WTC11 (cell line): Measurements from ENCODE around the gene PGAM1. TPM values are rescaled to one million over a fixed set of nuclear protein-coding genes. Genes with fewer than 3 reads are reported as not detected.
A peak's percentile ranks its signal among the peaks of the same experiment; 100 is the strongest.

ENCODE experiments used
- ATAC-seq: fragments of 200-7000 bp; cut with Tn5 transposase; 2 replicates; pipeline ENCODE4 v1.10.0; 2021; ENCODE audit warnings: mild to moderate bottlenecking, moderate library complexity
- CTCF ChIA-PET: fragments of 300-600 bp; sonication (Branson Sonifier 250); formaldehyde crosslinking; loops from one replicate; lab custom pipeline; 2021; ENCODE audit warnings: antibody characterized with exemption; lab: Charles Lee
- POLR2A ChIA-PET: fragments of 350-600 bp; sonication (Branson Sonifier 250); formaldehyde crosslinking; loops from one replicate; lab custom pipeline; 2021; ENCODE audit warnings: antibody characterized with exemption; lab: Charles Lee
- DNase-seq: peaks from one replicate; pipeline ENCODE4 v3.0.0; 2021; ENCODE audit warnings: low spot score
- H3K27ac Mint-ChIP-seq: 2 replicates; pipeline ENCODE4 v1.8.0; 2021; ENCODE audit warnings: mixed read lengths
- H3K27me3 Mint-ChIP-seq: 2 replicates; pipeline ENCODE4 v1.8.0; 2021; ENCODE audit warnings: low read depth, mild to moderate bottlenecking, moderate library complexity, mixed read lengths
- H3K36me3 Mint-ChIP-seq: 2 replicates; pipeline ENCODE4 v1.8.0; 2021; ENCODE audit warnings: mixed read lengths
- H3K4me1 Mint-ChIP-seq: 2 replicates; pipeline ENCODE4 v1.8.0; 2022; ENCODE audit warnings: mixed read lengths
- H3K4me3 Mint-ChIP-seq: 2 replicates; pipeline ENCODE4 v1.8.0; 2021; ENCODE audit warnings: mild to moderate bottlenecking, moderate library complexity, mixed read lengths
- H3K9me3 Mint-ChIP-seq: 2 replicates; pipeline ENCODE4 v1.8.0; 2021; ENCODE audit warnings: mixed read lengths
- ATF1 ChIP-seq: sonication (generic); formaldehyde crosslinking; IDR thresholded peaks from 2 replicates; pipeline ENCODE4 v1.8.1; 2023; ENCODE audit warnings: mild to moderate bottlenecking, moderate library complexity, missing genetic modification reagents
- CBFB ChIP-seq: sonication (generic); formaldehyde crosslinking; IDR thresholded peaks from 2 replicates; pipeline ENCODE4 v1.8.1; 2022; ENCODE audit warnings: mild to moderate bottlenecking, low read depth, missing genetic modification reagents
- E2F4 ChIP-seq: sonication (generic); formaldehyde crosslinking; IDR thresholded peaks from 2 replicates; pipeline ENCODE4 v1.8.1; 2022; ENCODE audit warnings: low read depth, mild to moderate bottlenecking, moderate library complexity, missing genetic modification reagents, borderline replicate concordance
- ESRRA ChIP-seq: sonication (generic); formaldehyde crosslinking; IDR thresholded peaks from 2 replicates; pipeline ENCODE4 v1.8.1; 2022; ENCODE audit warnings: mild to moderate bottlenecking, missing genetic modification reagents, borderline replicate concordance
- JAZF1 ChIP-seq: fragments of 250-450 bp; sonication (Bioruptor Pico); IDR thresholded peaks from 2 replicates; pipeline ENCODE4 v1.9.0; 2021; ENCODE audit warnings: moderate library complexity, mild to moderate bottlenecking, inconsistent platforms
- JUN ChIP-seq: sonication (generic); formaldehyde crosslinking; IDR thresholded peaks from 2 replicates; pipeline ENCODE4 v1.8.0; 2023; ENCODE audit warnings: mild to moderate bottlenecking, missing genetic modification reagents
- NFATC4 ChIP-seq: fragments of 250-450 bp; sonication (Bioruptor Pico); IDR thresholded peaks from 2 replicates; pipeline ENCODE4 v1.9.0; 2021; ENCODE audit warnings: mild to moderate bottlenecking
- SMAD4 ChIP-seq: sonication (generic); formaldehyde crosslinking; IDR thresholded peaks from 2 replicates; pipeline ENCODE4 v1.8.0; 2022; ENCODE audit warnings: mild to moderate bottlenecking, missing genetic modification reagents
- SOX15 ChIP-seq: fragments of 250-450 bp; sonication (Bioruptor Pico); IDR thresholded peaks from 2 replicates; pipeline ENCODE4 v1.9.0; 2021; ENCODE audit warnings: mild to moderate bottlenecking
- TEAD4 ChIP-seq: sonication (generic); formaldehyde crosslinking; IDR thresholded peaks from 2 replicates; pipeline ENCODE4 v1.8.0; 2022; ENCODE audit warnings: mild to moderate bottlenecking, missing genetic modification reagents
- ZMAT4 ChIP-seq: fragments of 250-450 bp; sonication (Bioruptor Pico); IDR thresholded peaks from 2 replicates; pipeline ENCODE4 v1.9.0; 2021; ENCODE audit warnings: mild to moderate bottlenecking
- total RNA-seq: library from RNA; stranded (reverse); gene quantifications from 3 replicates; pipeline ENCODE4 v1.2.3, GENCODE V29; 2021
- TF ChIP-seq, protein P1 (sequence below): sonication (generic); formaldehyde crosslinking; IDR thresholded peaks from 2 replicates; pipeline ENCODE4 v1.8.0; 2022; ENCODE audit warnings: mild to moderate bottlenecking, missing genetic modification reagents
- TF ChIP-seq, protein P2 (sequence below): sonication (generic); formaldehyde crosslinking; IDR thresholded peaks from 2 replicates; pipeline ENCODE4 v1.8.0; 2023; ENCODE audit warnings: missing genetic modification reagents
- TF ChIP-seq, protein P3 (sequence below): fragments of 250-450 bp; sonication (Bioruptor Pico); IDR thresholded peaks from 2 replicates; pipeline ENCODE4 v1.9.0; 2021; ENCODE audit warnings: mild to moderate bottlenecking, borderline replicate concordance

Gene PGAM1
- total RNA-seq, 1 experiment from 2014 or later = 833 TPM

DNA sequence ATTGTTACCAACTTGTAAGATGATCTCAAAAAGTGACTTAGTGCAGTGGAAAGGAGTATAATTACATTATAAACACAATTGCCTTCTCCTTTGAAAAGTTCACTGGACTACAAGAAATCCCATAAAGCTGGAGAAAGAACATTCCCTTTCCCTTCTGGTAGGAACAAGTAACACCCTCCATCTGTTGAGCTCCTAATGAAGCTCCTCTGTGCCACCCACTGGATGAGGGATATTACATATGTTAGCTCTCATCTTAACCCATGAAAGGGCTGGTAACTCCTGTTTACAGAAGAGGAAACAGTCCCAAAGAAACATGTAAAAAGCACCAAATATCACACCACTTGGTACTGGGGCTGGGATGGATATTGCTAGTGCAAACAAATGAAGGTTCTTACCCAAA is 8.1 kb downstream of the PGAM1 start:
- peak; percentile 52 for ATAC-seq
- ChIA-PET POLR2A (interaction anchor here (1.0 to 1.2 kb wide), 2 partner anchors 20 to 33 kb away, joined by 3 read pairs; partner anchors contain the start of gene RRP12), CTCF (interaction anchor here (1.0 to 1.8 kb wide), 6 partner anchors 9 to 63 kb away, joined by 3 to 6 read pairs (median 4); no protein-coding TSS in a partner anchor)
- Mint-ChIP-seq H3K4me3 (no peak overlapping the region), H3K27ac (peak overlapping the region; percentile 39; the same call in 1 of the 2 replicates), H3K9me3 (no peaks in the 10 kb centered on the region), H3K27me3 (no peaks in the 10 kb centered on the region), H3K4me1 (peaks cover 6% of the 10 kb centered on the region), H3K36me3 (peaks cover 74% of the 10 kb centered on the region)
- no peak for DNase-seq
- TF ChIP-seq, protein P1, sequence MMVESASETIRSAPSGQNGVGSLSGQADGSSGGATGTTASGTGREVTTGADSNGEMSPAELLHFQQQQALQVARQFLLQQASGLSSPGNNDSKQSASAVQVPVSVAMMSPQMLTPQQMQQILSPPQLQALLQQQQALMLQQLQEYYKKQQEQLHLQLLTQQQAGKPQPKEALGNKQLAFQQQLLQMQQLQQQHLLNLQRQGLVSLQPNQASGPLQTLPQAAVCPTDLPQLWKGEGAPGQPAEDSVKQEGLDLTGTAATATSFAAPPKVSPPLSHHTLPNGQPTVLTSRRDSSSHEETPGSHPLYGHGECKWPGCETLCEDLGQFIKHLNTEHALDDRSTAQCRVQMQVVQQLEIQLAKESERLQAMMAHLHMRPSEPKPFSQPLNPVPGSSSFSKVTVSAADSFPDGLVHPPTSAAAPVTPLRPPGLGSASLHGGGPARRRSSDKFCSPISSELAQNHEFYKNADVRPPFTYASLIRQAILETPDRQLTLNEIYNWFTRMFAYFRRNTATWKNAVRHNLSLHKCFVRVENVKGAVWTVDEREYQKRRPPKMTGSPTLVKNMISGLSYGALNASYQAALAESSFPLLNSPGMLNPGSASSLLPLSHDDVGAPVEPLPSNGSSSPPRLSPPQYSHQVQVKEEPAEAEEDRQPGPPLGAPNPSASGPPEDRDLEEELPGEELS = no peak
- TF ChIP-seq ZMAT4 (CRISPR knock-in tag) = peak; percentile 51; the same call in 1 of the 2 replicates

DNA sequence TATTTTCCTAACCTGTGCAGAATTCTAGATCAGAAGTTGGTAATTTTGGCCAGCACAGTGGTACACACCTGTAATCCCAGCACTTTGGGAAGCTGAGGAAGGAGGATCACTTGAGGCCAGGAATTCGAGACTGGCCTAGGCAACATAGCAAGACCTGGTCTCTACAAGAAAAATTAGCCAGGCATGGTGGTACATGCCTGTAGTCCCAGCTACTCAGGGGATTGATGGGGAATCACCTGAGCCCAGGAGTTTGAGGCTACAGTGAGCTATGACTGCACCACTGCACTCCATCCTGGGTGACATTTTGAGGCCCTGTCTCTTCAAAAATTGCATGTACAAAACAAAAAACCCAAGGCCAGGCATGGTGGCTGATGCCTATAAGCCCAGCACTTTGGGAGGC is 8.6 kb downstream of the PGAM1 start:
- Mint-ChIP-seq H3K36me3 (peaks cover 73% of the 10 kb centered on the region), H3K27me3 (no peaks in the 10 kb centered on the region), H3K4me1 (peaks cover under 1% of the 10 kb centered on the region), H3K9me3 (no peaks in the 10 kb centered on the region), H3K27ac (peak overlapping the region; percentile 39), H3K4me3 (no peak overlapping the region)
- TF ChIP-seq ZMAT4 (CRISPR knock-in tag) (peak; percentile 79), ESRRA (no peak), JAZF1 (CRISPR knock-in tag) (no peak)
- ChIA-PET CTCF (interaction anchor here (1.0 to 1.8 kb wide), 5 partner anchors 10 to 28 kb away, joined by 3 to 6 read pairs (median 4); no protein-coding TSS in a partner anchor), POLR2A (interaction anchor here (0.7 to 1.2 kb wide), 2 partner anchors 20 kb away, joined by 3 to 8 read pairs; no protein-coding TSS in a partner anchor)
- DNase-seq = no peak
- peak; percentile 38; the same call in 1 of the 2 replicates for ATAC-seq

DNA sequence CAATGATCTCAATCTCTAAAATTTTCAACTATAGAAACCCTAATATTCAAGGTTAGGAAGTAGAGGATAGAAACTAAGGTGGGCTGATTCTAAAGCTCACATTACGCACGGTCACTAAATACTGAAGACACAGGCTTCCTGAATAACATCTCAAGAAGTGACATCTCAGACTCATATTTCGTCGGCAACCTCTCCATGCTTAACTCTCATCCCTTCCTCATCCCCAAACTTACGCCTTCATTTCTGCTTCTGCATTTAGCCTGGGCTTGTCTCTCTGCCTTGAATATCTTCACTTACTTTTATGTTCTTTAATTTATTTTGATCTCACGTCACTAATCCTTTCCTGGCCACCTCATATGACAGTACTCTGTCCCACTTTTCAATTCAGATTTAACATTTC is 9.2 kb downstream of the PGAM1 start:
- TF ChIP-seq TEAD4 (CRISPR knock-in tag) (no peak), SMAD4 (no peak), ZMAT4 (CRISPR knock-in tag) (peak; percentile 70), ATF1 (no peak), CBFB (CRISPR knock-in tag) (no peak)
- TF ChIP-seq, protein P1 = no peak
- TF ChIP-seq, protein P2, sequence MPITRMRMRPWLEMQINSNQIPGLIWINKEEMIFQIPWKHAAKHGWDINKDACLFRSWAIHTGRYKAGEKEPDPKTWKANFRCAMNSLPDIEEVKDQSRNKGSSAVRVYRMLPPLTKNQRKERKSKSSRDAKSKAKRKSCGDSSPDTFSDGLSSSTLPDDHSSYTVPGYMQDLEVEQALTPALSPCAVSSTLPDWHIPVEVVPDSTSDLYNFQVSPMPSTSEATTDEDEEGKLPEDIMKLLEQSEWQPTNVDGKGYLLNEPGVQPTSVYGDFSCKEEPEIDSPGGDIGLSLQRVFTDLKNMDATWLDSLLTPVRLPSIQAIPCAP = no peak

GRCh38 chr10:97442277-97442676 is 16.3 kb downstream of the PGAM1 start:
- H3K4me1 Mint-ChIP-seq = peaks cover 16% of the 10 kb centered on the region
- ChIA-PET POLR2A (no interaction called here), CTCF (interaction anchor here (2.6 kb wide), 1 partner anchor 35 kb away, joined by 14 read pairs; no protein-coding TSS in a partner anchor)
- ATAC-seq (no peak), DNase-seq (no peak)
- H3K4me3 Mint-ChIP-seq = no peak overlapping the region
- H3K36me3 Mint-ChIP-seq = peaks cover 31% of the 10 kb centered on the region
- no peaks in the 10 kb centered on the region for H3K27me3 Mint-ChIP-seq
- H3K9me3 Mint-ChIP-seq = no peaks in the 10 kb centered on the region
- H3K27ac Mint-ChIP-seq = no peak overlapping the region
- TF ChIP-seq SMAD4 = no peak
- TF ChIP-seq, protein P3, sequence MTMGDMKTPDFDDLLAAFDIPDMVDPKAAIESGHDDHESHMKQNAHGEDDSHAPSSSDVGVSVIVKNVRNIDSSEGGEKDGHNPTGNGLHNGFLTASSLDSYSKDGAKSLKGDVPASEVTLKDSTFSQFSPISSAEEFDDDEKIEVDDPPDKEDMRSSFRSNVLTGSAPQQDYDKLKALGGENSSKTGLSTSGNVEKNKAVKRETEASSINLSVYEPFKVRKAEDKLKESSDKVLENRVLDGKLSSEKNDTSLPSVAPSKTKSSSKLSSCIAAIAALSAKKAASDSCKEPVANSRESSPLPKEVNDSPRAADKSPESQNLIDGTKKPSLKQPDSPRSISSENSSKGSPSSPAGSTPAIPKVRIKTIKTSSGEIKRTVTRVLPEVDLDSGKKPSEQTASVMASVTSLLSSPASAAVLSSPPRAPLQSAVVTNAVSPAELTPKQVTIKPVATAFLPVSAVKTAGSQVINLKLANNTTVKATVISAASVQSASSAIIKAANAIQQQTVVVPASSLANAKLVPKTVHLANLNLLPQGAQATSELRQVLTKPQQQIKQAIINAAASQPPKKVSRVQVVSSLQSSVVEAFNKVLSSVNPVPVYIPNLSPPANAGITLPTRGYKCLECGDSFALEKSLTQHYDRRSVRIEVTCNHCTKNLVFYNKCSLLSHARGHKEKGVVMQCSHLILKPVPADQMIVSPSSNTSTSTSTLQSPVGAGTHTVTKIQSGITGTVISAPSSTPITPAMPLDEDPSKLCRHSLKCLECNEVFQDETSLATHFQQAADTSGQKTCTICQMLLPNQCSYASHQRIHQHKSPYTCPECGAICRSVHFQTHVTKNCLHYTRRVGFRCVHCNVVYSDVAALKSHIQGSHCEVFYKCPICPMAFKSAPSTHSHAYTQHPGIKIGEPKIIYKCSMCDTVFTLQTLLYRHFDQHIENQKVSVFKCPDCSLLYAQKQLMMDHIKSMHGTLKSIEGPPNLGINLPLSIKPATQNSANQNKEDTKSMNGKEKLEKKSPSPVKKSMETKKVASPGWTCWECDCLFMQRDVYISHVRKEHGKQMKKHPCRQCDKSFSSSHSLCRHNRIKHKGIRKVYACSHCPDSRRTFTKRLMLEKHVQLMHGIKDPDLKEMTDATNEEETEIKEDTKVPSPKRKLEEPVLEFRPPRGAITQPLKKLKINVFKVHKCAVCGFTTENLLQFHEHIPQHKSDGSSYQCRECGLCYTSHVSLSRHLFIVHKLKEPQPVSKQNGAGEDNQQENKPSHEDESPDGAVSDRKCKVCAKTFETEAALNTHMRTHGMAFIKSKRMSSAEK (CRISPR knock-in tag) = no peak
- no peak for TF ChIP-seq NFATC4 (CRISPR knock-in tag)
- TF ChIP-seq JUN (CRISPR knock-in tag) = no peak
- no peak for TF ChIP-seq SOX15 (CRISPR knock-in tag)
- TF ChIP-seq ZMAT4 (CRISPR knock-in tag) = no peak
- TF ChIP-seq E2F4 = no peak

More for the DNA sequence above, 9.2 kb downstream of the PGAM1 start:
- no peaks in the 10 kb centered on the region for H3K9me3 Mint-ChIP-seq
- peaks cover 70% of the 10 kb centered on the region for H3K36me3 Mint-ChIP-seq
- H3K4me1 Mint-ChIP-seq = no peaks in the 10 kb centered on the region
- ATAC-seq = no peak
- H3K4me3 Mint-ChIP-seq = no peak overlapping the region
- CTCF ChIA-PET = no interaction called here
- peak overlapping the region; percentile 39; the same call in 1 of the 2 replicates for H3K27ac Mint-ChIP-seq
- H3K27me3 Mint-ChIP-seq = no peaks in the 10 kb centered on the region
- POLR2A ChIA-PET = interaction anchor here (0.7 kb wide), 1 partner anchor 21 kb away, joined by 8 read pairs; no protein-coding TSS in a partner anchor
- DNase-seq = no peak
